ENCODE data around the gene SYNJ1. TPM values are rescaled to one million over a fixed set of nuclear protein-coding genes. Genes with fewer than 3 reads are reported as not detected.

SYNJ1 gene
- total and polyA plus RNA-seq, 2 of the 13 experiments (the other 11 are each of a cell fraction or from before 2014, with no cell fraction given), result 2.0 to 2.7 TPM

GRCh38 chr21:32719085-32719484, 8.7 kb downstream of the SYNJ1 start:
- DNase-seq (ENCODE audit: low spot score), result no peak
- CTCF ChIA-PET (ENCODE audit: low intra/inter-chr PET ratio, low total read pairs), result no interaction called here

More at GRCh38 chr21:32719085-32719484, 8.7 kb downstream of the SYNJ1 start:
- H4K20me1 ChIP-seq (ENCODE audit: insufficient read depth, low read length), result no peaks in the 10 kb centered on the region
- intact Hi-C loops (cut with micrococcal nuclease; ENCODE audit: unreplicated experiment) (no loop called here), in situ Hi-C loops (cut with HindIII; ENCODE audit: extremely low pct_ligation_motif_present, low pct_unique_long_range_greater_than_20kb) (no loop called here)
- H3K9ac ChIP-seq (ENCODE audit: insufficient read depth, low read depth, low read length), result no peak overlapping the region
- no peaks in the 10 kb centered on the region for H3K27me3 ChIP-seq (ENCODE audit: control insufficient read depth in 1 of 2, insufficient read depth in 2 of 2, low read length in 2 of 2)
- H3K36me3 ChIP-seq (replicated peaks in 1 of 2; ENCODE audit: control insufficient read depth in 1 of 2, insufficient read depth in 2 of 2, low read length in 2 of 2), result no peaks in the 10 kb centered on the region
- H2AFZ ChIP-seq (ENCODE audit: low read length), result no peak overlapping the region
- no peaks in the 10 kb centered on the region for H3K9me3 ChIP-seq (ENCODE audit: low read length)
- no peaks in the 10 kb centered on the region for H3K79me2 ChIP-seq (ENCODE audit: insufficient read depth, low read length)
- POLR2A ChIA-PET, result interaction anchor here (1.4 kb wide), 1 partner anchor 9 kb away, joined by 3 read pairs; no protein-coding TSS in a partner anchor
- H3K4me1 ChIP-seq (ENCODE audit: insufficient read depth, low read length), result no peaks in the 10 kb centered on the region
- ATAC-seq (no peak), FAIRE-seq (no peak)
- WGBS (ENCODE audit: low lambda C conversion rate), result 94% methylated on average over 5 of the region's 5 CpGs
- no peak overlapping the region for H3K27ac ChIP-seq (ENCODE audit: extremely low read length, insufficient read depth, low read length)
- H3K4me2 ChIP-seq (ENCODE audit: low read depth, low read length), result no peak overlapping the region
- TF ChIP-seq ZSCAN31 (CRISPR knock-in tag; IDR thresholded peaks at IDR 0.05; ENCODE audit: low read depth) (no peak), ZNF33B (CRISPR knock-in tag; IDR thresholded peaks at IDR 0.05) (no peak), ZSCAN12 (CRISPR knock-in tag; IDR thresholded peaks at IDR 0.05) (no peak), GABPA (IDR thresholded peaks at IDR 0.05; ENCODE audit: low read depth, low read length) (no peak), GABPA (CRISPR knock-in tag; IDR thresholded peaks at IDR 0.05; ENCODE audit: low read depth) (no peak), MBD4 (IDR thresholded peaks at IDR 0.05; ENCODE audit: borderline replicate concordance, low read length) (no peak), TRIM24 (CRISPR knock-in tag; IDR thresholded peaks at IDR 0.05) (no peak), ZBTB44 (CRISPR knock-in tag; IDR thresholded peaks at IDR 0.05) (no peak), NFIB (CRISPR knock-in tag; IDR thresholded peaks at IDR 0.05; ENCODE audit: borderline replicate concordance) (no peak), ZNF839 (CRISPR knock-in tag; IDR thresholded peaks at IDR 0.05; ENCODE audit: borderline replicate concordance) (no peak), SALL2 (CRISPR knock-in tag; IDR thresholded peaks at IDR 0.05) (no peak), SETDB1 (CRISPR knock-in tag; IDR thresholded peaks at IDR 0.05; ENCODE audit: borderline replicate concordance) (no peak)
- TF ChIP-seq, protein P1, sequence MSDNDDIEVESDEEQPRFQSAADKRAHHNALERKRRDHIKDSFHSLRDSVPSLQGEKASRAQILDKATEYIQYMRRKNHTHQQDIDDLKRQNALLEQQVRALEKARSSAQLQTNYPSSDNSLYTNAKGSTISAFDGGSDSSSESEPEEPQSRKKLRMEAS (IDR thresholded peaks at IDR 0.05), result no peak
- TF ChIP-seq, protein P2, sequence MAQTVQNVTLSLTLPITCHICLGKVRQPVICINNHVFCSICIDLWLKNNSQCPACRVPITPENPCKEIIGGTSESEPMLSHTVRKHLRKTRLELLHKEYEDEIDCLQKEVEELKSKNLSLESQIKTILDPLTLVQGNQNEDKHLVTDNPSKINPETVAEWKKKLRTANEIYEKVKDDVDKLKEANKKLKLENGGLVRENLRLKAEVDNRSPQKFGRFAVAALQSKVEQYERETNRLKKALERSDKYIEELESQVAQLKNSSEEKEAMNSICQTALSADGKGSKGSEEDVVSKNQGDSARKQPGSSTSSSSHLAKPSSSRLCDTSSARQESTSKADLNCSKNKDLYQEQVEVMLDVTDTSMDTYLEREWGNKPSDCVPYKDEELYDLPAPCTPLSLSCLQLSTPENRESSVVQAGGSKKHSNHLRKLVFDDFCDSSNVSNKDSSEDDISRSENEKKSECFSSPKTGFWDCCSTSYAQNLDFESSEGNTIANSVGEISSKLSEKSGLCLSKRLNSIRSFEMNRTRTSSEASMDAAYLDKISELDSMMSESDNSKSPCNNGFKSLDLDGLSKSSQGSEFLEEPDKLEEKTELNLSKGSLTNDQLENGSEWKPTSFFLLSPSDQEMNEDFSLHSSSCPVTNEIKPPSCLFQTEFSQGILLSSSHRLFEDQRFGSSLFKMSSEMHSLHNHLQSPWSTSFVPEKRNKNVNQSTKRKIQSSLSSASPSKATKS (CRISPR knock-in tag; IDR thresholded peaks at IDR 0.05), result no peak
- H3K4me3 ChIP-seq (replicated peaks in 1 of 3; ENCODE audit: insufficient read depth in 1 of 3, low read depth in 2 of 3, low read length in 3 of 3), result no peak overlapping the region
- BruUV-seq (replicated peaks), result no TSS peak
